ENCODE measurements around the gene PECR. TPM values are rescaled to one million over a fixed set of nuclear protein-coding genes. Genes with fewer than 3 reads are reported as not detected.
A peak's percentile ranks its signal among the peaks of the same experiment; 100 is the strongest.
"Not testable (repeated sequence)": the region's sequence is repeated elsewhere in the genome, so short reads cannot be mapped to it uniquely, and the experiment has no call there.

Gene PECR
- total and polyA plus RNA-seq, 8 donors = 3.8 to 7.5 (median 4.8) TPM

GRCh38 chr2:216012830-216013079 is 68.9 kb downstream of the PECR start:
- DNase-seq (no peak), ATAC-seq (peak; percentile 19 to 52 (median 40)), FAIRE-seq (no peak)
- whole genome bisulfite sequencing, 2 donors = 2 to 4% methylated on average over 6 of the region's 6 CpGs
- Histone ChIP-seq H3K27me3 (no peaks in the 10 kb centered on the region), H3K4me1 (peaks cover 0 to 5% (median 3%) of the 10 kb centered on the region in 3 donors), H3K36me3 (no peaks in the 10 kb centered on the region), H3K4me3 (peak overlapping the region; percentile 41 to 81 (median 69)), H3K9me3 (no peaks in the 10 kb centered on the region), H3K27ac (peak overlapping the region in 2 of 4 donors; percentile 67 to 72)
- intact Hi-C loops (cut with DNase I) = no loop called here
- no peak for TF ChIP-seq CTCF (IDR thresholded peaks at IDR 0.05)

- no peak for TF ChIP-seq CTCF (IDR thresholded peaks at IDR 0.05)
Observed at GRCh38 chr2:216012133-216012829, 69.3 kb downstream of the PECR start.

GRCh38 chr2:216009215-216009614 is 72.4 kb downstream of the PECR start:
- 98 to 100% methylated on average over 2 of the region's 2 CpGs for WGBS, 2 donors
- H3K4me3 ChIP-seq; H3K36me3 ChIP-seq; ATAC-seq; H3K27ac ChIP-seq; intact Hi-C loops (cut with DNase I); H3K4me1 ChIP-seq; FAIRE-seq; H3K27me3 ChIP-seq; DNase-seq; H3K9me3 ChIP-seq: not testable (repeated sequence)

More at GRCh38 chr2:216012133-216012829, 69.3 kb downstream of the PECR start:
- WGBS, 2 donors = 7 to 10% methylated on average over 6 of the region's 6 CpGs
- FAIRE-seq (no peak), DNase-seq (no peak), ATAC-seq (peak; percentile 22 to 40 (median 34))
- intact Hi-C loops (cut with DNase I) = no loop called here
- no peaks in the 10 kb centered on the region for H3K9me3 ChIP-seq
- H3K4me1 ChIP-seq = peaks cover 0 to 5% (median 3%) of the 10 kb centered on the region in 3 donors
- no peaks in the 10 kb centered on the region for H3K36me3 ChIP-seq
- H3K27ac ChIP-seq = peak overlapping the region in 2 of 4 donors; percentile 67 to 72
- no peaks in the 10 kb centered on the region for H3K27me3 ChIP-seq
- H3K4me3 ChIP-seq = peak overlapping the region in 3 of 4 donors; percentile 67 to 81 (median 71)

GRCh38 chr2:216008387-216008786 is 73.2 kb downstream of the PECR start:
- DNase-seq = no peak
- FAIRE-seq = no peak
- no peak for TF ChIP-seq CTCF (IDR thresholded peaks at IDR 0.05)
- Histone ChIP-seq H3K36me3 (no peaks in the 10 kb centered on the region), H3K4me3 (no peak overlapping the region), H3K27ac (no peak overlapping the region), H3K9me3 (no peaks in the 10 kb centered on the region), H3K27me3 (no peaks in the 10 kb centered on the region), H3K4me1 (peaks cover 0 to 5% (median 0%) of the 10 kb centered on the region in 3 donors)
- intact Hi-C loops (cut with DNase I) = no loop called here
- ATAC-seq = no peak
- 72 to 81% methylated on average over 3 of the region's 3 CpGs for WGBS, 2 donors

- 78% methylated on average over 10 of the region's 10 CpGs for WGBS, 2 donors
- FAIRE-seq (no peak), ATAC-seq (peak in 2 of 4 donors; percentile 25 to 62), DNase-seq (peak in 1 of 6 donors; percentile 29)
- Histone ChIP-seq H3K4me1 (no peaks in the 10 kb centered on the region), H3K9me3 (no peaks in the 10 kb centered on the region), H3K27ac (no peak overlapping the region), H3K4me3 (no peak overlapping the region), H3K27me3 (no peaks in the 10 kb centered on the region), H3K36me3 (no peaks in the 10 kb centered on the region)
- intact Hi-C loops (cut with DNase I) = no loop called here
- no peak for TF ChIP-seq CTCF (IDR thresholded peaks at IDR 0.05)
Observed at GRCh38 chr2:216006164-216006663, 75.4 kb downstream of the PECR start.

All from pancreas (tissue), 10 donors.